DMS114 treated with DMSO at 0.1 percent for 48 hours (cell line): ENCODE data around the gene TCF4.

Experiments
- DNase-seq: peaks from one replicate; lab custom pipeline; 2025; ENCODE audit not compliant: unreplicated experiment; lab: John Stamatoyannopoulos, UW

TCF4 gene

DNA sequence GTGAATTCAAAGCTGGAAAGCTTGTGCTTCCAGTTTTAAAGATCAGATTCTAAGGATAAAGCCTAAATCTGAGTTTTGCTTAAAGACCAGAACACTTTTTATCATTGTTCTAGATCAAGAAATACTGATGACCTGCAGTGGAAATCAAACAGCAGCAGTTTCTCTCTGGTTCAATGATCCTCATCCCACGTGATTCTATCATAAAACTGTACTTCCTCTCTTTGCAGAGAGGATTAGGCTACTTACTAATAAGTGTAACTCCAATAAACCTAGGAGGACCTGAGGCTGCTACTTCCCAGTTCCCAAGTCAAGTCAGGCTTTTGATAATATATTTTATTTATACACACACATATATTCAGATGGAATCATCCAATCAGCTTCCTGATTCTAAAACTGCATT lies 81.9 kb downstream of the TCF4 start:
- DNase-seq = no peak

DNA sequence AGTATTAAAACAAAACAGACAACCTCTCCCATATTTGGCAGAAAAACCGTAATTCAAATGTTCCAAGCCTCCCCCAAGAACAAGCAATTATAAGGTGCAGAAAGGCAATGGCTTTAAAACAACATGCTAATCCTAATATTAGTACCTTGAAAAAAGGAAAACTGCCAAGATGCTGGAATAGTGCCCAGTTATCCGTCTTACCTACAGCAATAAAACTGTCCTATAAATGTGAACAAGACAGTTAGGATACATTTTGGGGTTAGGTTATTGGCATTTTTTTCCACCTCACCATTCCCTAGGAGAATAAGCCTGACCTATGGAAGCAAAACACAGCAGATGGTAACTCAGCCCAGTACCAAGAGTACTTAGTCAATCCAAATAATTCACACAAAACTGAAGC lies 83.2 kb downstream of the TCF4 start:
- DNase-seq = no peak

DNA sequence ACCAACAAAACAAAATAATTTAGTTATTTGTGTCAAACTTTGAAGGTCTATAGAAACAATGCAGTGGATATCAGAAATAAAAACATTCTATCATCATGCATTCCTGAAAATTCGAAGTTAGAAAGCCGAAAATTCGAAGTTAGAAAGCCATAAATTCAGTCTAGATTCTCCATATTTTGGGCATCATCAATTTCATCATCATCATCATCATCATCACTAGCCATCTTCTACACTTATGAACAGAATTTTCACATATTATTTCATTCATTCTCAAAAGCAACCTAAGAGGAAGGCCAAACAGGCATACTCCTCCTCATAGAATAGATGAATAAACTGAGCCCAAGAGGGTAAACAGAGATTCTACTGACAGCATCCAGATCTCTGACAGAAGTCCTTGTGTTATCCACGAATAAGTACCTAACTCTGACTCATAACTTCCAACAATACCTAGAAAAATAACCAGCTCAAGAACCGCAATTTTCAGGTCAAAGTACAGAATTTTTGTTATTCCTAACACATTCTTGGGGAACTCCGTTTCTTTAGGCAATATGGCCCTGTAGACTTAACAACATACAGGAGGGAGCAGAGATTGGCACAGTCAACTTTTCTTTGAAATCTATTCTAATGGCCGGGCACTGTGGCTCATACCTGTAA lies 84.7 kb downstream of the TCF4 start:
- no peak for DNase-seq

- no peak for DNase-seq
Measured at GRCh38 chr18:55501982-55502710, 85.8 kb downstream of the TCF4 start.

GRCh38 chr18:55501579-55501978 lies 86.4 kb downstream of the TCF4 start:
- DNase-seq = no peak

DNA sequence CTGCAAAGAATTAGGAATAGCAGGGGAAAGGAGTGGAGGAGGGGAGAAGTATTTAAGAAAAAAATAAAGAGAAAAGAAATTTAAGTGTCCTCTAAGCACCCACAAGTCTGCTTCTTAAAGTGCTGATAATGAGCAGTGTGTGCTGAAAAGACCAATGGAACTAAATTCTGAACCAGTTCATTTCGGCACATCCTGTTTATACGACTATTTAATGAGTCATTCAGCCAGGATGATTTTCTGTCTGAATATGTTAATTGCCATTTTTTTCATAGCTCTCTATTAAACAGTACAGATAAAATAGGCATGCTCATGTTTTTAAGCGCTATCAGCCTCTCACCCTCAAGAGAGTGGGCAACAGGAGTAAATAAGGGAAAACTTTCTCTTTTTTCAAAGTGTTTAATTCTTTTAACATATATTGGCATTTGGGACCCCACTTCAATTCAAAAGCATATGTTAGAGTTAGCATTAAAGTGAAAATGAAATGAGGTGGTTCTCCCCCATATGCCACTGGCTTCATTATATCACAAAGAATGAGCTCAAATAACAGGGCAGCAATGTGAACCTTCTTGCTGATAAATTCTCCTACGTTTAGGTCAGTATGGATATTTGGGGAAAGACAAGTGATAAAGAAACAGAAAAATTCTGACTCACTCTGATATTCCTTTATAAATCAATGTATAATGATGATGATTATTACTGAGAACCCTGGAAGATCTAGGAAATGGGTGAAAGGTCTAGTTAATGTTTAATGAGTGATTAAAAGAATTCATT lies 87.5 kb downstream of the TCF4 start:
- no peak for DNase-seq

DNA sequence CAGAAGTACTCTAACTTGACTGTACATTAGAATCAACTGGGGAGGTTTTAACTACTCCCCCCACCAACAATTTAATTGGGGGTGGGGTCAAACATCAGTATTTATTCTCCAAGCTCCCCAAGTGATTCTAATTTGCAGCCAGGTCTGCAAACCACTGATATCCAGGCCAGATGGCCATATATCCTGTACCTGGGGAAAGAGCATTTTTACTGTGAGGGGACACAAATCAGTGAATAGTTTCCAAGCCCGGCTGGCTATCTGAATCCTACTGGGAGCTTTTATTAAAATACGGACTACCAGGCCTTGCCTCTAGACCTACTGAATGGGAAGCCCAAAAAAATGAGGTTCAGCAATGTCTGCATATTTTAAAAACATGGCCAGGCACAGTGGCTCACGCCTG lies 88.5 kb downstream of the TCF4 start:
- DNase-seq = no peak

- no peak for DNase-seq
Measured at GRCh38 chr18:55497825-55498403, 90.1 kb downstream of the TCF4 start.

DNA sequence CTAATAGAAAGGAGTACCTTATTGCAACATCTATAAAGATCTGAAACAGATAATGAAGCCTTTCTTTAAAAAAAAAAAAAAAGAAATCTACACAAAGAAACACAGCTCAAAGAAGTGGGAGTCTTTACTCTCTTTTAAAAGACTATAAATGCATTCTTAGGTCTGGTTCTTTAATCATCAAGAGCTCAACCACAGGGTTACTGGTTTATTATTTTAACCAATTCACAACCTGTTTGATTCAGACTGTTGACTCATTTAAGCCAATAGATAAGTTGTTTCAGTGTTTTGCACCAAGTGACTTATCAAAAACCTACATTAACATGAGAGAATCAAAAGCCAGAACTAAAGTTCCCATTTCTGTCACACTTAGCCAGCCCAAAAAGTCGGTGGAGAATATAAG lies 93.1 kb downstream of the TCF4 start:
- DNase-seq = no peak

DNA sequence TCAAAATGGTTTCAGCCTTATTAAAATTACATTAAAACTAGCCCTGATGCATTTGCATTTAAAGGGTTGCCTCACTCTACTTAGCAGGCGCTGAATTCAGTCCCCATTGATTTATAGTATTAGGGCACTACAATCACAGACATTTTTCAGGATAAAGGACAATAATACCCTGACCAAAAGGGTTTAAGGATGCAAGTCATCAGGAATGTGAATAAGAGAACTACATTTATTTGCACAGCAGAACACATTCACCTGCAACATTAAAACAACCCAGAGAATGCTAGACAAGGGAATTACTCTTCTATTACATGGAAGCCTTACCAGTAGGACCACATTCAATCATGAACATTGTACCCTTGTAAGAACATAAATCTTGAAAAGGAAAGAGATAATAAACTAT lies 93.6 kb downstream of the TCF4 start:
- no peak for DNase-seq

DNA sequence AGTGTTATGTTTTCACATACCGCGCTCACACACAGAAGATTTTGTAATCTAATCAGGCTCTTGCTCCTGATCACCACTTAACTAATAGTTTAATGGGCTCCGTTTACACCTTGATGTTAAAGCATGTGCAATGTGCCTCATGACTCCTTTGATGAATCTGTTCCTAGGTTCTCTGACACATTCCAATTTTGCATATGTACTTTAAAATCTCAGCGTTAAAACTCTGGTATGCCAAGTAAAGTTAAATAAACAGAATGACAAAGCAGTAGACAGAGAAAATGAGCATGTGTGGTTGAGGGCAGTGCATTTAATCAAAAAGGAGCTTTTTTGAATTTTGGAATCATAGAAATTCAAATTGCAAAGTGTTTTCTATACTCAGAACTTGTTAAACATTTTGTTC lies 96.4 kb downstream of the TCF4 start:
- DNase-seq = no peak

DNA sequence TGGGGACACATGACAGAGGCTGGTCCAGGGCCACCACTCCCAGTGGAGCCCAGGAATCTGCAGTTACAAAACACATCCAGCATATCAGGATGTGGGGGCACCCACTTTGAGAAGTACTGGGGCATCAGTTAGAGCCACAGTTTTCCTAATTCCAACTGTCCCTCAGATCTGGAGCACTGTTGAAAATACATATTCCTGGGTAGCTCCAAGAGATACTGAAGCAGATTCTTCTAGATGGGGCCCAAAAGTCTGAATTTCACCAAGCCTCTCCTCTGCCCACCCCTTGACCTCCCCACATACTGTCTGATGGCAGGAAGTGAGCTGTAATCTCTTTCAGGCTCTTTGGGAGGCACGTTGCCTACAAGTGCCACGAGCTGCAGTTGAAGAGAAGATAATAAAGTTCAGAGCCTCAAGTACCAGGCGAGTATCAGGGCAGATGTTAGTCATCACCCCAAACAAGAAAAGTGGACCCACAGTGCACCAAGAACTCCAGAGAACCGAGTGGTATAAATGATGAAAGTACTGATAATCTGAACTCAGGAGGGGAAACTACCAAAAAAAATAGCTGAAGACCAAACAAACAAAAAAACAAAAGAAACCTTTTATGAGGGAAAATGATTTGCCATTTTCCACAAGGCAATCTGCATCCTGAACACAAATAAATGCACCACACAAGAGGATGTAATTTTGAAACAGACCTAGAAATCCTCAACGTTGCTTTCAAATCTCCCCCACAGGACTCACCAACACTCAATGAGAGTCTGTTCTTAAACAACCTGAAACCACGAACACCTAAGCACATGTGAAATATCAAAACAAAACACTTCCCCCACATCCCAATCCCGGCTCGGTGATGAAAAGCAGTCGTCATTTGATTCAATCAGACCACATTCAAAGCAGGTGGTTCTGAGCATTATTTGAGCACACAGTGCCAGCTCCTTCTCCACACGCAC lies 98.7 kb downstream of the TCF4 start:
- no peak for DNase-seq

DNA sequence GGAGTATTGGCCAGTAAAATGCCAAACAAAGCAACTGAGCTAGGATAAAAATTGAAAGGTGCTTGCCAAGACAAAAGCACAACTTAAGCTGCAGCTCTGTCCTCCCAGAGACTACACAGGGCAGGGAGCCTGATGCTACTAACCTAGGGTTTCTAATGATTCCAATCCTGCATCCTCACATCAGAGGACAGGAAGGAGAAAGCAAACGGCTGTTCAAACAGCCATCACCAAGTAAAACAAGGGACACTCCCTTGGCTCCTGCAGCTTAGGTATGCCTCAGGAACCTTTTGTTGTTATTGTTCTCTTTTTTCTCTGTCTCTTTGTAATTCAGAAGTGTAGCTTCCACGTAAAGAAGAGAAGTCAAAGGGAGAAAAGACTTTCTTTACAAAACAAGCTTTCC lies 99.5 kb downstream of the TCF4 start:
- no peak for DNase-seq

- DNase-seq = no peak
Measured at GRCh38 chr18:55487997-55488396, 100.0 kb downstream of the TCF4 start.

GRCh38 chr18:55486936-55487335 lies 101.1 kb downstream of the TCF4 start:
- no peak for DNase-seq

DNA sequence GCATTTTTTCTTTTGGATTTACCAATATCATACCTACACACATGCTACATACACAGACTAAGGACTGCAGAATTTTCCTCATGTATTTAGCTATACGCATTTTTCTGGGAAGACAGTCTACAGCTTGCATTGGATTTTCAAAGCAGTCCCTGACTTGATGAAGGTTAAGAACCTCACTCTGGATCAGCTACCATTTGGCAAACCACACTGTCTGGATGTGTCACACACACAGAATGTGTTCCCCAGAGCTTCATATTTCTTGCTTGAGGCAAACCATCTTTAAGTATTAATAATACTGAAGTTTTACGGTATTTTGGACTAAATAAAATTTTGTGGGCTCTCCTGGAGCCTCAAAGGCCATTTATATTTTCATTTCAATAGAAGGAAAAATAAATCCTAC lies 102.3 kb downstream of the TCF4 start:
- no peak for DNase-seq

DNA sequence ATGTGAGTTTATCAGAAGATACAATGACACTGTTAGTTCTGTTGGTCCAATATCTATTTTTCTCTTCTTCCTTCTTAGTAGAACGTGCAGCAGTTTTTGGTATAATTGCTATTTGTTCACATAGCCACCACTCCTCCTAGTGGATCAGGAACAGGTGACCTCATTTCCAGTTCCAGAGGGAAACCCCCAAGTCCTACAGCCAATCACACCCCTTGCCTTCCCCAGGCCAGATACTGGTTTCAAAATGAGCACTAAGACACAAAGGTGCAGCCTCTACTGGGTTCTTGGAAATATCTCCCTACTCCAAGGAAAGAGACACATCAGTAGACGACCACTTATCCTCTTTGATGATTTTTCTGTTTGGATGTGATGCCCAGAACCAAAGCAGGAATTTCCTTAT lies 103.2 kb downstream of the TCF4 start:
- no peak for DNase-seq

DNA sequence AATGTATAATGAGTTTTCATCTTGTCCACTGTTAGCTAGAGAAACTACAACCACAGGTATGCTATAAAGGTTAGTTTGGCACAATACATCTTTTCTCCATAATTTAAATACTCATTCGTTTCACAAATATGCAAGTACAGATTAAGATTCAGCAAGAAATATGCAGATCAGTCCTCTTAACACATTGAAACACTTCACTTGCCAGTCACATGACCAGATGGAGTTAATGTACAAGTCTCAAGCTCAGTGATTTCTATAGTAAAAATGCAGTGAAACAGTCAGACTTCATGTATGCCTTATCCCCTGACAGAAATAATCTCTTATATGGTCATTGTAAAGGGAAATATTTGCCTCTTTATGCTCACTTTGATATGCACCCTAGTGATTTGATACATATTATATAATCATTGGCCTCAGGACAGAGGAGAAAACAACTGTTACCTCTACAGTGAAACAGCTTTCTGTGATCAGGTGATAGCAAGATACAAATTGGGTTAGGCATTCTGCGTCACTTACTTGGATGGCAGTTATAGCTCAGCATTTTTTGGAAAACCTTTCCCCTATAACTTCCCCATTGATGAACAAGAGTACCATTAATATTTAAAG lies 104.6 kb downstream of the TCF4 start:
- no peak for DNase-seq

GRCh38 chr18:55479656-55480420 lies 108.2 kb downstream of the TCF4 start:
- DNase-seq = no peak
